GM12878 (cell line): ENCODE data around the gene IHH. TPM values are rescaled to one million over a fixed set of nuclear protein-coding genes. Genes with fewer than 3 reads are reported as not detected.

Experiments
- ATAC-seq: fragments of 200-7000 bp; cut with Tn5 transposase; 3 replicates; pipeline ENCODE4 v1.9.1; 2020; ENCODE audit warnings: mild to moderate bottlenecking, moderate library complexity
- BruUV-seq: library from RNA; stranded (reverse); fragments of 400-500 nt; replicated peaks from 2 replicates; lab custom pipeline; 2021; lab: Mats Ljungman, UMichigan
- CTCF ChIA-PET: fragments of 300-600 bp; sonication (Branson Sonifier 250); formaldehyde crosslinking; extraction: SDS; loops from one replicate; lab custom pipeline; 2021; ENCODE audit warnings: inconsistent platforms; lab: Yijun Ruan, JAX
- POLR2A ChIA-PET: fragments of 350-600 bp; formaldehyde crosslinking; extraction: SDS; loops from one replicate; lab custom pipeline; 2021; ENCODE audit warnings: inconsistent platforms; lab: Charles Lee
- RAD21 ChIA-PET: fragments of 300-600 bp; sonication (Branson Sonifier 250); formaldehyde crosslinking; loops from one replicate; lab custom pipeline; 2023; ENCODE audit warnings: antibody characterized with exemption; ENCODE audit not compliant: unreplicated experiment; lab: Charles Lee
- SMC1A ChIA-PET: fragments of 300-600 bp; sonication (Branson Sonifier 250); formaldehyde crosslinking; loops from one replicate; lab custom pipeline; 2023; ENCODE audit not compliant: unreplicated experiment, uncharacterized antibody; lab: Charles Lee
- DNase-seq: peaks from one replicate; pipeline ENCODE4 v3.0.0-alpha.2; 2011; ENCODE audit warnings: low read depth, low spot score
- FAIRE-seq: peaks from 3 replicates; lab custom pipeline; 2011; peaks lifted over from hg19 to GRCh38; lab: Jason Lieb, UNC
- H2AFZ ChIP-seq: 2 replicates; pipeline ENCODE4 v1.6.0; 2011; ENCODE audit warnings: low read depth, low read length, control low read depth; ENCODE audit not compliant: control insufficient read depth
- H3K27ac ChIP-seq: 2 replicates; pipeline ENCODE4 v1.5.1; 2011; ENCODE audit warnings: control low read depth; ENCODE audit not compliant: control insufficient read depth, insufficient read depth
- H3K27me3 ChIP-seq, 2 experiments: replicated peaks in 1 of 2; 2 replicates each; pipeline versions ENCODE4 v1.6.0 to v1.6.1; 2011; ENCODE audit warnings: low read length in 1 of 2; ENCODE audit not compliant: control insufficient read depth in 2 of 2, insufficient read depth in 2 of 2
- H3K36me3 ChIP-seq, 2 experiments: 2 replicates each; pipeline ENCODE4 v1.5.1; 2011; ENCODE audit warnings: low read length in 1 of 2; ENCODE audit not compliant: control insufficient read depth in 2 of 2, insufficient read depth in 2 of 2
- H3K4me1 ChIP-seq: 2 replicates; pipeline ENCODE4 v1.6.1; 2011; ENCODE audit warnings: mild to moderate bottlenecking, low read length, moderate library complexity, mixed read lengths; ENCODE audit not compliant: control insufficient read depth, insufficient read depth
- H3K4me2 ChIP-seq: 2 replicates; pipeline ENCODE4 v1.6.0; 2011; ENCODE audit warnings: control low read depth; ENCODE audit not compliant: control insufficient read depth, insufficient read depth
- H3K4me3 ChIP-seq: fragments of 200-600 bp; sonication (generic); 2 replicates; pipeline ENCODE4 v1.5.1; 2016
- H3K79me2 ChIP-seq: 2 replicates; pipeline ENCODE4 v1.6.0; 2011; ENCODE audit warnings: low read length; ENCODE audit not compliant: control insufficient read depth, insufficient read depth
- H3K9ac ChIP-seq: 2 replicates; pipeline ENCODE4 v1.8.0; 2011; ENCODE audit warnings: low read length, control low read depth, mixed read lengths; ENCODE audit not compliant: control insufficient read depth, insufficient read depth
- H3K9me3 ChIP-seq: replicated peaks from 3 replicates; pipeline ENCODE4 v1.5.1; 2011; ENCODE audit warnings: mild to moderate bottlenecking, low read length; ENCODE audit not compliant: control insufficient read depth, insufficient read depth
- H4K20me1 ChIP-seq: 2 replicates; pipeline ENCODE4 v1.6.0; 2011; ENCODE audit not compliant: control insufficient read depth, insufficient read depth
- ATF7 ChIP-seq: fragments of 450-650 bp; IDR thresholded peaks from 2 replicates; pipeline ENCODE4 v1.6.1; 2016; ENCODE audit warnings: low read depth, mild to moderate bottlenecking
- BHLHE40 ChIP-seq, 2 experiments: fragments of 450-650 bp in 1 of 2; IDR thresholded peaks; 2 replicates each; pipeline ENCODE4 v1.6.1; 2011 to 2017; ENCODE audit warnings: low read depth in 2 of 2, borderline replicate concordance in 1 of 2, improper control_type of control experiment in 1 of 2, low read length in 1 of 2, mild to moderate bottlenecking in 1 of 2
- CBX3 ChIP-seq: fragments of 200-600 bp; sonication (generic); IDR thresholded peaks from 2 replicates; pipeline ENCODE4 v1.6.1; 2016; ENCODE audit warnings: low read depth, borderline replicate concordance
- E4F1 ChIP-seq: fragments of 450-650 bp; IDR thresholded peaks from 2 replicates; pipeline ENCODE4 v1.6.1; 2018; ENCODE audit warnings: borderline replicate concordance, mild to moderate bottlenecking; ENCODE audit not compliant: partially characterized antibody
- ETV6 ChIP-seq, 2 experiments: fragments of 450-650 bp in 1 of 2; IDR thresholded peaks in 1 of 2; conservative IDR thresholded peaks in 1 of 2; 2 replicates each; pipeline ENCODE4 v1.6.1; 2014; ENCODE audit warnings: antibody characterized with exemption in 1 of 2, borderline replicate concordance in 1 of 2, low read depth in 1 of 2, mild to moderate bottlenecking in 1 of 2, moderate library complexity in 1 of 2
- HDAC6 ChIP-seq: fragments of 200-600 bp; sonication (generic); IDR thresholded peaks from one replicate; pipeline ENCODE4 v1.8.0; 2017; ENCODE audit warnings: antibody characterized with exemption; ENCODE audit not compliant: unreplicated experiment
- MXI1 ChIP-seq: fragments of 150-350 bp; IDR thresholded peaks from 2 replicates; pipeline ENCODE4 v1.6.1; 2011; ENCODE audit warnings: low read depth, mild to moderate bottlenecking, inconsistent platforms, low read length, improper control_type of control experiment
- NFIC ChIP-seq: IDR thresholded peaks from 2 replicates; pipeline ENCODE4 v1.6.1; 2012; ENCODE audit warnings: low read depth, mild to moderate bottlenecking, inconsistent platforms, low read length, moderate library complexity
- PAX5 ChIP-seq: IDR thresholded peaks from 2 replicates; pipeline ENCODE4 v1.6.1; 2011; ENCODE audit warnings: low read depth, low read length, borderline replicate concordance
- POLR2A ChIP-seq: IDR thresholded peaks from 2 replicates; pipeline ENCODE4 v1.6.1; 2011; ENCODE audit warnings: low read depth, mild to moderate bottlenecking, low read length
- RBBP5 ChIP-seq: fragments of 200-600 bp; sonication (generic); conservative IDR thresholded peaks from 2 replicates; pipeline ENCODE4 v1.6.1; 2016
- RCOR1 ChIP-seq: conservative IDR thresholded peaks from 2 replicates; pipeline ENCODE4 v1.6.1; 2012; ENCODE audit warnings: low read depth, low read length, improper control_type of control experiment
- WGBS: methylation state at CpG from one replicate; pipeline ENCODE4 v1.1.6; 2016; ENCODE audit warnings: low lambda C conversion rate; ENCODE audit not compliant: insufficient replicate concordance, insufficient coverage; ENCODE audit errors: missing lambda C conversion rate; 5-methylcytosine and 5-hydroxymethylcytosine counted together
- in situ Hi-C: fragments of 300-500 bp; cut with MboI; formaldehyde crosslinking; loops from 9 replicates; pipeline ENCODE4 v1.14.3; 2018; ENCODE audit warnings: mixed read lengths
- intact Hi-C: fragments of 100-400 bp; cut with micrococcal nuclease; formaldehyde crosslinking; loops from one replicate; pipeline ENCODE4 v1.14.2; 2022; ENCODE audit not compliant: unreplicated experiment
- polyA plus RNA-seq, 11 experiments: library from polyadenylated mRNA; depleted of rRNA in 4 of 11; unstranded in 6 of 11; stranded (reverse) in 5 of 11; fragments of >200 nt; fragmentation: Nextera tagmentation in 4 of 11; fragmentation: Illumina TruSeq in 1 of 11; extraction: Ambion mirVana in 4 of 11; extraction: Trizol in 1 of 11; gene quantifications; 1 replicate in 1 of 11; 2 replicates in 10 of 11; pipeline versions ENCODE4 v1.2.1 to v1.2.3, GENCODE V29; 2011 to 2016; ENCODE audit warnings: inconsistent platforms in 2 of 11, missing spikeins in 2 of 11, low read depth in 1 of 11
- total RNA-seq, 4 experiments: library from RNA; depleted of rRNA in 3 of 4; stranded (reverse); fragments of >200 nt in 3 of 4; fragmentation: Illumina TruSeq in 1 of 4; extraction: Trizol in 1 of 4; gene quantifications; 2 replicates each; pipeline versions ENCODE4 v1.2.1 to v1.2.3, GENCODE V29; 2013 to 2021
- TF ChIP-seq, protein P1 (sequence below): fragments of 450-650 bp; IDR thresholded peaks from 2 replicates; pipeline ENCODE4 v1.6.1; 2018; ENCODE audit warnings: mild to moderate bottlenecking, low read depth, moderate library complexity; ENCODE audit not compliant: partially characterized antibody
- TF ChIP-seq, protein P2 (sequence below): fragments of 450-650 bp; conservative IDR thresholded peaks from 2 replicates; pipeline ENCODE4 v1.6.1; 2017; ENCODE audit warnings: mild to moderate bottlenecking, moderate library complexity
- TF ChIP-seq, protein P3 (sequence below): IDR thresholded peaks from 2 replicates; pipeline ENCODE4 v1.6.1; 2011; ENCODE audit warnings: low read depth, low read length, improper control_type of control experiment, borderline replicate concordance

IHH gene
- total and polyA plus RNA-seq, 10 of the 15 experiments (the other 5 are each of a cell fraction or from before 2014, with no cell fraction given), result 0.04 TPM; not detected in 9

GRCh38 chr2:219071131-219071816, 10.6 kb upstream of the IHH start:
- Histone ChIP-seq H3K4me3 (no peak overlapping the region), H3K27ac (no peak overlapping the region), H3K9ac (no peak overlapping the region), H3K79me2 (no peaks in the 10 kb centered on the region), H2AFZ (no peak overlapping the region), H3K36me3 (no peaks in the 10 kb centered on the region; a peak in 1 of 4 replicates), H3K4me2 (no peak overlapping the region), H3K27me3 (no peaks in the 10 kb centered on the region), H3K4me1 (no peaks in the 10 kb centered on the region), H3K9me3 (no peaks in the 10 kb centered on the region), H4K20me1 (no peaks in the 10 kb centered on the region)
- FAIRE-seq (no peak), ATAC-seq (no peak), DNase-seq (no peak)
- intact Hi-C loops, result no loop called here
- ChIA-PET POLR2A (no interaction called here), CTCF (interaction anchor here (0.9 to 26.8 kb wide), 14 partner anchors 7 to 210 kb away, joined by 3 to 365 read pairs (median 12); no protein-coding TSS in a partner anchor), RAD21 (interaction anchor here (1.0 to 6.3 kb wide), 7 partner anchors 8 to 84 kb away, joined by 3 to 56 read pairs (median 14); no protein-coding TSS in a partner anchor), SMC1A (interaction anchor here (1.0 to 7.3 kb wide), 9 partner anchors 11 to 83 kb away, joined by 3 to 115 read pairs (median 8); no protein-coding TSS in a partner anchor)
- WGBS, result 78% methylated on average over 6 of the region's 6 CpGs
- BruUV-seq, result no TSS peak
- in situ Hi-C loops, result no loop called here
- TF ChIP-seq MXI1, result no peak
- TF ChIP-seq, protein P1, sequence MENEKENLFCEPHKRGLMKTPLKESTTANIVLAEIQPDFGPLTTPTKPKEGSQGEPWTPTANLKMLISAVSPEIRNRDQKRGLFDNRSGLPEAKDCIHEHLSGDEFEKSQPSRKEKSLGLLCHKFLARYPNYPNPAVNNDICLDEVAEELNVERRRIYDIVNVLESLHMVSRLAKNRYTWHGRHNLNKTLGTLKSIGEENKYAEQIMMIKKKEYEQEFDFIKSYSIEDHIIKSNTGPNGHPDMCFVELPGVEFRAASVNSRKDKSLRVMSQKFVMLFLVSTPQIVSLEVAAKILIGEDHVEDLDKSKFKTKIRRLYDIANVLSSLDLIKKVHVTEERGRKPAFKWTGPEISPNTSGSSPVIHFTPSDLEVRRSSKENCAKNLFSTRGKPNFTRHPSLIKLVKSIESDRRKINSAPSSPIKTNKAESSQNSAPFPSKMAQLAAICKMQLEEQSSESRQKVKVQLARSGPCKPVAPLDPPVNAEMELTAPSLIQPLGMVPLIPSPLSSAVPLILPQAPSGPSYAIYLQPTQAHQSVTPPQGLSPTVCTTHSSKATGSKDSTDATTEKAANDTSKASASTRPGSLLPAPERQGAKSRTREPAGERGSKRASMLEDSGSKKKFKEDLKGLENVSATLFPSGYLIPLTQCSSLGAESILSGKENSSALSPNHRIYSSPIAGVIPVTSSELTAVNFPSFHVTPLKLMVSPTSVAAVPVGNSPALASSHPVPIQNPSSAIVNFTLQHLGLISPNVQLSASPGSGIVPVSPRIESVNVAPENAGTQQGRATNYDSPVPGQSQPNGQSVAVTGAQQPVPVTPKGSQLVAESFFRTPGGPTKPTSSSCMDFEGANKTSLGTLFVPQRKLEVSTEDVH, result no peak
- no peak for TF ChIP-seq RCOR1
- TF ChIP-seq, protein P2, sequence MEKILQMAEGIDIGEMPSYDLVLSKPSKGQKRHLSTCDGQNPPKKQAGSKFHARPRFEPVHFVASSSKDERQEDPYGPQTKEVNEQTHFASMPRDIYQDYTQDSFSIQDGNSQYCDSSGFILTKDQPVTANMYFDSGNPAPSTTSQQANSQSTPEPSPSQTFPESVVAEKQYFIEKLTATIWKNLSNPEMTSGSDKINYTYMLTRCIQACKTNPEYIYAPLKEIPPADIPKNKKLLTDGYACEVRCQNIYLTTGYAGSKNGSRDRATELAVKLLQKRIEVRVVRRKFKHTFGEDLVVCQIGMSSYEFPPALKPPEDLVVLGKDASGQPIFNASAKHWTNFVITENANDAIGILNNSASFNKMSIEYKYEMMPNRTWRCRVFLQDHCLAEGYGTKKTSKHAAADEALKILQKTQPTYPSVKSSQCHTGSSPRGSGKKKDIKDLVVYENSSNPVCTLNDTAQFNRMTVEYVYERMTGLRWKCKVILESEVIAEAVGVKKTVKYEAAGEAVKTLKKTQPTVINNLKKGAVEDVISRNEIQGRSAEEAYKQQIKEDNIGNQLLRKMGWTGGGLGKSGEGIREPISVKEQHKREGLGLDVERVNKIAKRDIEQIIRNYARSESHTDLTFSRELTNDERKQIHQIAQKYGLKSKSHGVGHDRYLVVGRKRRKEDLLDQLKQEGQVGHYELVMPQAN, result no peak
- TF ChIP-seq, protein P3, sequence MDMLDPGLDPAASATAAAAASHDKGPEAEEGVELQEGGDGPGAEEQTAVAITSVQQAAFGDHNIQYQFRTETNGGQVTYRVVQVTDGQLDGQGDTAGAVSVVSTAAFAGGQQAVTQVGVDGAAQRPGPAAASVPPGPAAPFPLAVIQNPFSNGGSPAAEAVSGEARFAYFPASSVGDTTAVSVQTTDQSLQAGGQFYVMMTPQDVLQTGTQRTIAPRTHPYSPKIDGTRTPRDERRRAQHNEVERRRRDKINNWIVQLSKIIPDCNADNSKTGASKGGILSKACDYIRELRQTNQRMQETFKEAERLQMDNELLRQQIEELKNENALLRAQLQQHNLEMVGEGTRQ, result no peak
- no peak for TF ChIP-seq ATF7
- no peak for TF ChIP-seq HDAC6
- no peak for TF ChIP-seq NFIC
- TF ChIP-seq CBX3, result no peak
- TF ChIP-seq E4F1, result no peak
- no peak for TF ChIP-seq POLR2A
- no peak for TF ChIP-seq ETV6 (conservative IDR thresholded peaks at IDR 0.05 in 1 of 2, IDR thresholded peaks at IDR 0.05 in 1 of 2; ENCODE audit: borderline replicate concordance in 1 of 2, low read depth in 1 of 2)
- no peak for TF ChIP-seq RBBP5
- TF ChIP-seq BHLHE40 (IDR thresholded peaks at IDR 0.05; ENCODE audit: borderline replicate concordance in 1 of 2, low read depth in 2 of 2, low read length in 1 of 2), result no peak
- no peak for TF ChIP-seq PAX5
